GM15510 (cell line): ENCODE measurements around the gene BCKDK.

Experiments
- POLR2A ChIP-seq: IDR thresholded peaks from 3 replicates; pipeline ENCODE4 v1.6.1; 2011; ENCODE audit warnings: borderline replicate concordance; ENCODE audit not compliant: insufficient read length; ENCODE audit errors: extremely low read depth

BCKDK gene

GRCh38 chr16:31106509-31107464, 1.4 kb upstream of the BCKDK start:
- TF ChIP-seq POLR2A: no peak

DNA sequence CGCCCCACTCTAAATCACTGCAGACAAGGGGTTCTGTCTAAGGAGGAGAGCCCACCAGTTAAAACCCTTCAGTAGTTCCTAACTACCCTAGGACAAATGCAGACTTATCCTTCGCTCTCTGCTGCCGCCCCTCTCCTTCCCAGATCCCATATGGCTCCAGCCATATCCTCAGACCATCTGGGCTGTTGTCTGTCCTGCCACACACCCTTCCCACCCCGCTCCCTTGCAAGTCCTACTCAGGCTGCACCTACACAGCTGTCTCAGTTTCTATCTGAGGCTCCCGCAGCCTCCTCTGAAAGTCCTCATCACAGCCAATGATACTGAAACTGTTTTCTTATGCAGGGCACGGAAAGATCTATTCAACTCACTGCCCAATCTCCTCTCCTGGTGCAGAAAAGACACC, 720 bp upstream of the BCKDK start:
- no peak for TF ChIP-seq POLR2A

DNA sequence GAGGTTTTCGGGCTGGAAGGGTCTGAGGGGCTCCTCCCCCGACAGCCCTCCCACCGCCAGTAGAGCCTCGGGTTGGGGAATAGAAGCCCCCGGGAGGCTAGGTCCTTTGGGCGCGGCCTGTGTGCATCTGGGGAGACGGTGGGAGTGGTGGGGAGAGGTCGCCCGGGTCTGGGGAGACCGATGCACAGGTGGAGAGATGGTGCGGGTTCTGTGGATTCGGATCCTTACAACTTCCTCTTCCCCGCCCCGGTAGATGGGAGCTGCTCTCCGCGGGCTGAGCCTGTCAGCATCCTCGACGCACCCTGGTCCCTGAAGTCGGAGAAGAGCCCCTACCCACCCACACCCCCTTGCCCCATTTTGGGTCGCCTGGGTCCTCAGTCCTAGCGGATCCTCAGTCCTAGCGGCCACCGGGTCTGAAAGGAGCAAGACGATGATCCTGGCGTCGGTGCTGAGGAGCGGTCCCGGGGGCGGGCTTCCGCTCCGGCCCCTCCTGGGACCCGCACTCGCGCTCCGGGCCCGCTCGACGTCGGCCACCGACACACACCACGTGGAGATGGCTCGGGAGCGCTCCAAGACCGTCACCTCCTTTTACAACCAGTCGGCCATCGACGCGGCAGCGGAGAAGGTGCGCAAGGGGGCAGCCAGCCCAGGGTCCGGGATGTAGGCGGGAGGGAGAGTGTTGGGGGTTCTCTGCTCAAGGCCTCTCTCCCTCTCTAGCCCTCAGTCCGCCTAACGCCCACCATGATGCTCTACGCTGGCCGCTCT, 790 bp downstream of the BCKDK start:
- no peak for TF ChIP-seq POLR2A

- no peak for TF ChIP-seq POLR2A
Measured at GRCh38 chr16:31109622-31110021, 1.4 kb downstream of the BCKDK start.

- no peak for TF ChIP-seq POLR2A
Measured at GRCh38 chr16:31110106-31111034, 2.2 kb downstream of the BCKDK start.

- no peak for TF ChIP-seq POLR2A
Measured at GRCh38 chr16:31111881-31112466, 3.8 kb downstream of the BCKDK start.

DNA sequence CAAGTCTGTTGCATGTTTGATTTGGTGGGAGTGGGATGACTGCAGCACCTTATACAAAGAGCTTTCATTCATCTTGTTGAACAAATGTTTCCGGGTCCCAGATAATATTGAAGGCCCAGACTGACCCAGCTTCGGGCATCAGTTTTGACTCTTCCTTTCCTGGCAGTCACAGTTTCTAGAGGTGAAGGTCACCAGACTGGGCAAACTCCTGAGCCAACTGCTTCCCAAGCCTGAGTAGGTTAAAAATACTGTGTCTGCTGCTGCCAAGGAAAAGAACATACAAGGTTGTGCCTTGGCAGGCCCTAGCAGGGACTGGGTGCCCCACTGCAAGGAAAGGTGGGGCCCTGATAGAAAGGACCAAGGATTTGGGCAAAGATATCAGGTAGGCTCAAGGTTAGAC, 4.5 kb downstream of the BCKDK start:
- no peak for TF ChIP-seq POLR2A

DNA sequence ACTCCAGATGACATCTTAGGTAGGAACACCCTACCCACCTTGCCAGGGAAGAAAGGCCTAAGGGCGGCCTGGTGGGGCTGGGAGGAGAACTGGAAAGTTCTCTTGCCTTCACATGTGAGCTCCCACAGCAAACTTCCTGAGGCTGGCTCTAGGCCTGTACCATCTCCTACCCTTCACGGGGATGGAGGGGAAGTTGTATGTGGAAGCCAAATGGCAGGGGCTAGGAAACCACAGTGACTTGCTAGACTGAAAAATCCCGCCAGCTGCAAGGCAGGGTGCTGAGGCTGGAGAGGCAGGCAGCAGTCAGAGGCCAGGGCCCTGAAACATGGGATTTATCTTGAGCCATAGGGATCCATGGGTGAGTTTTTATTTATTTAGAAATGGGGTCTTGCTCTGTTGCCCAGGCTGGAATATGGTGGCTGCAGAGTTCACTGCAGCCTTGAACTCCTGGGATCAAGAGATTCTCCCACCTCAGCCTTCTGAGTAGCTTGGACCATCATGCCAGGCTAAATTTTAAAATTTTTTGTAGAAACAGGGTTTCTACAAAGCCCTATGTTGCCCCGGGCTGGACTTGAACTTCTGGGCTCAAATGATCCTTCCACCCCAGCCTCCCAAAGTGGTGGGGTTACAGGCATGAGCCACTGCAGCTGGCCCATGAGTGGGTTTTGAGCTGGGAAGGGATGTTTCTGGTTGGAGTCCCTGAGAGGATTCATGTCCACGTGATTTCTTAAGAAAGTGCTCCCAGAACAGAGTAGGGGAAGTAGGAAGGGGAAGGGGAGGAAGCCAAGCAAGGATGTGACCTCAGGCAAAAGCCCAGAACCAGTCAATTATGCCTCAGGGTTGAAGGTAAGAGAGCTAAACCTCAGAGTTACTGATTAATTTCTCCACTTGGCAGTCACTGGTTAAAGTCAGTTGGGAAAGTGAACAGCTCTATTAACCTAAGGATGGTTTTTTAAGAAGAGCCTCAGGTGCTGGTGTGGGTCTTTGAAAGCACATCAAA, 5.2 kb downstream of the BCKDK start:
- no peak for TF ChIP-seq POLR2A

- no peak for TF ChIP-seq POLR2A
Measured at GRCh38 chr16:31114468-31114867, 6.3 kb downstream of the BCKDK start.

- TF ChIP-seq POLR2A: peak; percentile 88
Measured at GRCh38 chr16:31117384-31118222, 9.4 kb downstream of the BCKDK start, which contains the start of gene KAT8. KAT8 (plus strand) TSS chr16:31117664; CDS start chr16:31117682, 18 bp downstream.

DNA sequence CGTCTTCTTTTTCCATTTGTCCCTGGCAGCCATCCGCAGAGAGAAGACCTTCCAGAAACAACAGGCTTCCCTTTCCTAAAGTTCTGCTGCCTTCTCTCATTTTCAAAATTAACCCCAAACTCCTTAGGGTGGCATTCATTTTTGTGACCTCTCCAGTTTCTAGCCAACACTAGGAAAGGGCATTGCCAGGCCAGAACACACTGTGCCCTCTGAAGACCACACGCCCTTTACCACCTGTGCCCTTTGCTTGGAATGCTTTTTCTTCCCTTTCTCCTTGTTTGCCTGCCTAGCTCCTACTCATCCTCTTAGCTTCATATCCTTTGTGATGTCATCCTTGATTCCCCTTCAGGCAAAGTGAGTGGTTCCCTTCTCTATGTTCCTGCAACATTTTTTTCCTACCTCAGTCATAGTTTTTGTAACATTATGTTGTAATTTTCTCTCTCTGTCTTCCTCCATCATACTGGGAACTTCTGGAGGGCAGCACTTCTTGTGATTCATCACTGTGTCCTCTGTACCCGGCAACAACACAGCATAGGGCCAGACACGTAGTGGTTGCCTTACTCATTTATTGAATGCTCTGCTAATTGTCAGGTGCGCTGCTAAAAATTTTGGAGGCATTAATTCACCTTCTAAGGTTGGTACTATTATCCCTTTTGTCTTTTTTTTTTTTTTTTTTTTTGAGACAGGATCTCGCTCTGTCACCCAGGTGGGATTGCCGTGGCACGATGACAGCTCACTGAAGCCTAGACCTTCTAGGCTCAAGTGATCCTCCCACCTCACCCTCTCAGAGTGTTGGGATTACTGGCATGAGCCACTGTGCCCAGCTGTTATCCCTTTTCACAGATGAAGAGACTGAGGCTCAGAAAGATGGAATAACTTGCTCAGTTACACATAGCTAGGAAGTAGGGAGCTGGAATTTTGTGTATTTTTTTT, 10.3 kb downstream of the BCKDK start:
- TF ChIP-seq POLR2A: no peak
